Heart right ventricle (tissue), 16 donors: ENCODE data around the gene PNKD. TPM values are rescaled to one million over a fixed set of nuclear protein-coding genes. Genes with fewer than 3 reads are reported as not detected.
A peak's percentile ranks its signal among the peaks of the same experiment; 100 is the strongest.

ENCODE experiments used
- ATAC-seq, 8 donors: fragments of 200-7000 bp; cut with Tn5 transposase; one replicate each; pipeline ENCODE4 v1.9.1; 2020; ENCODE audit warnings: mild to moderate bottlenecking in 8 of 8, moderate library complexity in 8 of 8, moderate number of reproducible peaks in 1 of 8
- DNase-seq, 2 donors: peaks; one replicate each; pipeline ENCODE4 v3.0.0-alpha.2; 2020
- H3K27ac ChIP-seq, 10 donors: fragments of 200-600 bp; sonication (generic) in 2 of 10; one replicate each; pipeline versions ENCODE4 v1.5.0 to v1.8.0; 2020 to 2022; ENCODE audit warnings: mild to moderate bottlenecking in 3 of 10
- H3K27me3 ChIP-seq, 7 donors: fragments of 200-600 bp; one replicate each; pipeline ENCODE4 v1.8.0; 2021 to 2022; ENCODE audit warnings: mild to moderate bottlenecking in 2 of 7
- H3K36me3 ChIP-seq, 9 donors: fragments of 200-600 bp; sonication (generic) in 1 of 9; one replicate each; pipeline versions ENCODE4 v1.5.0 to v1.8.0; 2020 to 2022; ENCODE audit warnings: mild to moderate bottlenecking in 2 of 9
- H3K4me1 ChIP-seq, 9 donors: fragments of 200-600 bp; sonication (generic) in 1 of 9; one replicate each; pipeline versions ENCODE4 v1.5.0 to v1.8.0; 2020 to 2022; ENCODE audit warnings: mild to moderate bottlenecking in 4 of 9
- H3K4me3 ChIP-seq, 10 donors: fragments of 200-600 bp; sonication (generic) in 2 of 10; one replicate each; pipeline versions ENCODE4 v1.5.0 to v1.8.0; 2020 to 2022; ENCODE audit warnings: mild to moderate bottlenecking in 7 of 10, moderate library complexity in 2 of 10
- H3K9me3 ChIP-seq, 11 donors: fragments of 200-600 bp in 10 of 11; sonication (generic) in 2 of 11; one replicate each; pipeline versions ENCODE4 v1.5.0 to v1.8.0; 2013 to 2022; ENCODE audit warnings: mild to moderate bottlenecking in 2 of 11, control low read depth in 1 of 11, moderate library complexity in 1 of 11
- CTCF ChIP-seq, 9 donors: fragments of 200-600 bp; sonication (generic) in 2 of 9; IDR thresholded peaks; one replicate each; pipeline versions ENCODE4 v1.5.0 to v1.8.0; 2021 to 2022; ENCODE audit warnings: antibody characterized with exemption in 9 of 9, mild to moderate bottlenecking in 5 of 9, moderate library complexity in 1 of 9
- WGBS, 2 donors: extraction: QIAGEN DNeasy Blood & Tissue Kit; methylation state at CpG; one replicate each; pipeline ENCODE4 v1.1.7; 2013; ENCODE audit warnings: inconsistent platforms in 1 of 2; 5-methylcytosine and 5-hydroxymethylcytosine counted together
- intact Hi-C, 10 donors: fragments of 100-400 bp; cut with DNase I; formaldehyde crosslinking; loops; one replicate each; pipeline versions ENCODE4 v1.11.1 to v1.14.2; 2022
- polyA plus RNA-seq, 2 donors: library from polyadenylated mRNA; stranded (reverse); fragments of 200-250 nt; gene quantifications; one replicate each; pipeline ENCODE4 v1.2.3, GENCODE V29; 2013
- total RNA-seq, 10 donors: library from RNA; stranded (reverse); fragmentation: NEBNext Ultra II Directional in 3 of 10; extraction: Animal tissue kit (Norgen Biotek cat#: 25700) in 3 of 10; gene quantifications; one replicate each; pipeline versions ENCODE4 v1.2.1 to v1.2.4, GENCODE V29; 2021 to 2023
- donor health status: Arrhythmogenic right ventricular cardiomyopathy.
- donor health status: ischemic (EF 13 %, LVEDD 7.1; RV severe dilation, severe dysfunction).
- donor health status: healthy with polysubstance abuse.
- donor health status: DM: no; HTN: yes; CAD: no.
- donor health status: DM: no; HTN: no; CAD: no.
- donor health status: ischemic (EF 25% LVEDD 6.9; RV normal size, moderate dysfunction).
- donor health status: ischemic (EF 25% LVEDD 5.7; RV mildly dilated, moderate dysfunction).
- donor health status: healthy.
- donor health status: DM: yes; HTN: yes; CAD: no.
- donor health status: Ischemic cardiomyopathy.
- donor health status: ischemic (EF 35%, LVEDD 5.7; RV mildly dilated, moderate dysfunction).
- donor health status: nonischemic (EF 11% LVEDD 7.7; RV severe dilation, severe dysfunction).
- donor health status: DM: yes; HTN: yes; CAD: no.
- donor health status: PGD.
- donor health status: ischemic (EF 29% LVEDD 5.4; RV normal size, mild dysfunction).
- donor health status: nonischemic (EF 23%, LVEDD 6.1; RV moderate dilation, normal function).

The PNKD gene
- total and polyA plus RNA-seq, 12 donors: 56.9 to 138 (median 75.7) TPM

GRCh38 chr2:218393750-218394290 lies 123.5 kb downstream of the PNKD start:
- TF ChIP-seq CTCF (IDR thresholded peaks at IDR 0.05): no peak
- no peak for ATAC-seq
- 77 to 82% methylated on average over 8 of the region's 8 CpGs for WGBS, 2 donors
- Histone ChIP-seq H3K4me1 (peaks cover 0 to 55% (median 21%) of the 10 kb centered on the region in 9 donors), H3K4me3 (no peak overlapping the region), H3K27me3 (no peaks in the 10 kb centered on the region), H3K27ac (peak overlapping the region in 1 of 10 donors; percentile 100), H3K9me3 (no peaks in the 10 kb centered on the region), H3K36me3 (peaks cover 0 to 50% (median 0%) of the 10 kb centered on the region in 9 donors)
- intact Hi-C loops: loop anchor here in 3 of 10 donors (2.0 to 10.0 kb wide), 3 partner anchors 89 to 99 kb away; partner anchors contain the start of gene TMBIM1 (in 1 of the 3)
- DNase-seq: no peak

DNA sequence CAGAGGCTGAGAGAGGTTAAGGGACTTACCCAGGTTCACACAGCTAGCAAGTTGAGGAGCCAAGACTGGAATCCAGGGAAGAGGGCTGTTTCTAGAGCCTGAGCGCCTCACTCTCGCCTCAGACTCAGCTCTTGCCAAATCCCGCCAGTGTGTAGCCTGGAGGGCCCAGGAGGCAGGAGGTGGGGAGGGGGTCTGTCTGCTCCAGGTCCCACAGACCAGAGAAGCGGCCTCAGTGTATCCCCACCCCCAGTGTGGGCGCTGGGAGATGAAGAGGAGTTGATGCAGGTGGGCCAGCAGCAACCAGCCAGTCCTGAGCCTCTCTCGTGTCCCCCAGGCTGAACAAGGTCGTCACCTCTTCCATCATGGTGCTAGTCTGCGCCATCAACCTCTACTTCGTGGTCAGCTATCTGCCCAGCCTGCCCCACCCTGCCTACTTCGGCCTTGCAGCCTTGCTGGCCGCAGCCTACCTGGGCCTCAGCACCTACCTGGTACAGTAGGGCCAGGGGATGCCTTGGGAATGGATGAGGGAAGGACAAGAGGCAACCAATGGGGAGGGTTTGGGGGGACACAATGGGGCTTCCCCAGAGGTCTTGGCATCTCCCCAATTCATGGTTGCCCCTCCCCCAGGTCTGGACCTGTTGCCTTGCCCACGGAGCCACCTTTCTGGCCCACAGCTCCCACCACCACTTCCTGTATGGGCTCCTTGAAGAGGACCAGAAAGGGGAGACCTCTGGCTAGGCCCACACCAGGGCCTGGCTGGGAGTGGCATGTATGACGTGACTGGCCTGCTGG lies 124.2 kb downstream of the PNKD start:
- ATAC-seq (no peak), DNase-seq (no peak)
- 86 to 88% methylated on average over 13 of the region's 13 CpGs for WGBS, 2 donors
- Histone ChIP-seq H3K27ac (peak overlapping the region in 1 of 10 donors; percentile 100), H3K27me3 (no peaks in the 10 kb centered on the region), H3K4me1 (peaks cover 0 to 53% (median 26%) of the 10 kb centered on the region in 9 donors), H3K9me3 (no peaks in the 10 kb centered on the region), H3K4me3 (no peak overlapping the region), H3K36me3 (peaks cover 0 to 43% (median 0%) of the 10 kb centered on the region in 9 donors)
- intact Hi-C loops: loop anchor here in 9 of 10 donors (2.0 to 10.0 kb wide), 7 partner anchors 90 to 173 kb away; partner anchors contain the start of genes AAMP (in 6 of the 9), PNKD (in 6 of the 9), TMBIM1 (in 4 of the 9) and CNOT9 (in 1 of the 9)
- TF ChIP-seq CTCF (IDR thresholded peaks at IDR 0.05): no peak

- Histone ChIP-seq H3K4me3 (peak overlapping the region in 1 of 10 donors; percentile 93), H3K9me3 (no peaks in the 10 kb centered on the region), H3K36me3 (peaks cover 0 to 37% (median 0%) of the 10 kb centered on the region in 9 donors), H3K4me1 (peaks cover 0 to 48% (median 26%) of the 10 kb centered on the region in 9 donors), H3K27ac (peak overlapping the region in 7 of 10 donors; percentile 99 to 100 (median 100)), H3K27me3 (no peaks in the 10 kb centered on the region)
- no peak for DNase-seq
- whole genome bisulfite sequencing, 2 donors: 78 to 83% methylated on average over 6 of the region's 6 CpGs
- ATAC-seq: no peak
- no peak for TF ChIP-seq CTCF (IDR thresholded peaks at IDR 0.05)
- intact Hi-C loops: loop anchor here in 9 of 10 donors (2.0 to 10.0 kb wide), 7 partner anchors 90 to 172 kb away; partner anchors contain the start of genes AAMP (in 6 of the 9), PNKD (in 6 of the 9), TMBIM1 (in 4 of the 9) and CNOT9 (in 1 of the 9)
These were observed 124.7 kb downstream of the PNKD start for GRCh38 chr2:218395090-218395444.

DNA sequence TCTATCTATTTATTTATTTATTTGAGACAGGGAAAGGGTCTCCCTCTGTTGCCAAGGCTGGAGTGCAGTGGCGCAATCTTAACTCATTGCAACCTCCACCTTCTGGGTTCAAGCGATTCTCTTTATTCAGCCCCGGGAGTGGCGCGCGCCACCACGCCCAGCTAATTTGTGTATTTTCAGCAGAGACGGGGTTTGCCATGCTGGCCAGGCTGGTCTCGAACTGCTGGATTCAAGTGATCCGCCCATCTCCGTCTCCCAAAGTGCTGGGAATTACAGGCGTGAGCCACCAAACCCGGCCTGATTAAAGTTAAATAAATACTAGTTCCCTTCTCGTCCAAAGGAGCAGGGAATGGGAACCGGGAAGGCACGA lies 125.1 kb downstream of the PNKD start:
- Histone ChIP-seq H3K36me3 (peaks cover 0 to 33% (median 0%) of the 10 kb centered on the region in 9 donors), H3K27me3 (no peaks in the 10 kb centered on the region), H3K9me3 (no peaks in the 10 kb centered on the region), H3K4me1 (peaks cover 0 to 48% (median 26%) of the 10 kb centered on the region in 9 donors), H3K4me3 (peak overlapping the region in 9 of 10 donors; percentile 79 to 100 (median 98)), H3K27ac (peak overlapping the region; percentile 98 to 100 (median 100))
- DNase-seq (peak in 1 of 2 donors; percentile 25), ATAC-seq (no peak)
- TF ChIP-seq CTCF (IDR thresholded peaks at IDR 0.05): no peak
- intact Hi-C loops: loop anchor here in 9 of 10 donors (2.0 to 10.0 kb wide), 7 partner anchors 91 to 172 kb away; partner anchors contain the start of genes AAMP (in 6 of the 9), PNKD (in 6 of the 9), TMBIM1 (in 4 of the 9) and CNOT9 (in 1 of the 9)
- 31 to 35% methylated on average over 16 of the region's 16 CpGs for WGBS, 2 donors
